GM15510 (cell line): ENCODE results near the gene NEDD9.

Experiments
- POLR2A ChIP-seq: IDR thresholded peaks from 3 replicates; pipeline ENCODE4 v1.6.1; 2011; ENCODE audit warnings: borderline replicate concordance; ENCODE audit not compliant: insufficient read length; ENCODE audit errors: extremely low read depth

The NEDD9 gene

GRCh38 chr6:11149551-11149950, 82.9 kb downstream of the NEDD9 start:
- no peak for TF ChIP-seq POLR2A

- no peak for TF ChIP-seq POLR2A
Observed at GRCh38 chr6:11146117-11146826, 86.2 kb downstream of the NEDD9 start.

- TF ChIP-seq POLR2A, result no peak
Observed at GRCh38 chr6:11144393-11144851, 88.0 kb downstream of the NEDD9 start.

- TF ChIP-seq POLR2A, result no peak
Observed at GRCh38 chr6:11143394-11144371, 88.8 kb downstream of the NEDD9 start.

GRCh38 chr6:11142296-11143027, 90.0 kb downstream of the NEDD9 start:
- no peak for TF ChIP-seq POLR2A

GRCh38 chr6:11141295-11141694, 91.2 kb downstream of the NEDD9 start:
- no peak for TF ChIP-seq POLR2A

- no peak for TF ChIP-seq POLR2A
Observed at GRCh38 chr6:11140056-11140455, 92.4 kb downstream of the NEDD9 start.

- TF ChIP-seq POLR2A, result no peak
Observed at GRCh38 chr6:11139051-11139960, 93.2 kb downstream of the NEDD9 start.

GRCh38 chr6:11136809-11137208, 95.7 kb downstream of the NEDD9 start:
- no peak for TF ChIP-seq POLR2A
